ENCODE data around the gene TTYH2. TPM values are rescaled to one million over a fixed set of nuclear protein-coding genes. Genes with fewer than 3 reads are reported as not detected.

The TTYH2 gene
- total RNA-seq, 1 experiment from 2014 or later, result 5.4 TPM

GRCh38 chr17:74219576-74220133, 6.3 kb downstream of the TTYH2 start:
- peaks cover under 1% of the 10 kb centered on the region for H3K4me1 Mint-ChIP-seq (ENCODE audit: low read depth, unreplicated experiment)
- no peak overlapping the region for H3K27ac Mint-ChIP-seq (ENCODE audit: unreplicated experiment)

GRCh38 chr17:74220219-74220618, 6.8 kb downstream of the TTYH2 start:
- Histone ChIP-seq H3K9me3 (no peaks in the 10 kb centered on the region), H3K4me1 (no peaks in the 10 kb centered on the region), H3K36me3 (ENCODE audit: control insufficient read depth, insufficient read depth, low read length) (no peaks in the 10 kb centered on the region), H3K4me3 (ENCODE audit: low read depth, low read length) (no peak overlapping the region), H3K27me3 (replicated peaks; ENCODE audit: control insufficient read depth, insufficient read depth, low read length) (no peaks in the 10 kb centered on the region)
- no peak overlapping the region for H3K4me3 Mint-ChIP-seq (ENCODE audit: unreplicated experiment)
- H3K4me1 Mint-ChIP-seq (ENCODE audit: low read depth, unreplicated experiment), result no peaks in the 10 kb centered on the region
- no peak overlapping the region for H3K27ac Mint-ChIP-seq (ENCODE audit: unreplicated experiment)
- no TSS peak for BruUV-seq (replicated peaks)
- POLR2A ChIA-PET, result no interaction called here
- H3K36me3 Mint-ChIP-seq (ENCODE audit: insufficient read depth, unreplicated experiment), result no peaks in the 10 kb centered on the region
- no peaks in the 10 kb centered on the region for H3K27me3 Mint-ChIP-seq (ENCODE audit: insufficient read depth, unreplicated experiment)
- TF ChIP-seq, protein P1, sequence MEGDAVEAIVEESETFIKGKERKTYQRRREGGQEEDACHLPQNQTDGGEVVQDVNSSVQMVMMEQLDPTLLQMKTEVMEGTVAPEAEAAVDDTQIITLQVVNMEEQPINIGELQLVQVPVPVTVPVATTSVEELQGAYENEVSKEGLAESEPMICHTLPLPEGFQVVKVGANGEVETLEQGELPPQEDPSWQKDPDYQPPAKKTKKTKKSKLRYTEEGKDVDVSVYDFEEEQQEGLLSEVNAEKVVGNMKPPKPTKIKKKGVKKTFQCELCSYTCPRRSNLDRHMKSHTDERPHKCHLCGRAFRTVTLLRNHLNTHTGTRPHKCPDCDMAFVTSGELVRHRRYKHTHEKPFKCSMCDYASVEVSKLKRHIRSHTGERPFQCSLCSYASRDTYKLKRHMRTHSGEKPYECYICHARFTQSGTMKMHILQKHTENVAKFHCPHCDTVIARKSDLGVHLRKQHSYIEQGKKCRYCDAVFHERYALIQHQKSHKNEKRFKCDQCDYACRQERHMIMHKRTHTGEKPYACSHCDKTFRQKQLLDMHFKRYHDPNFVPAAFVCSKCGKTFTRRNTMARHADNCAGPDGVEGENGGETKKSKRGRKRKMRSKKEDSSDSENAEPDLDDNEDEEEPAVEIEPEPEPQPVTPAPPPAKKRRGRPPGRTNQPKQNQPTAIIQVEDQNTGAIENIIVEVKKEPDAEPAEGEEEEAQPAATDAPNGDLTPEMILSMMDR (IDR thresholded peaks at IDR 0.05; ENCODE audit: insufficient read depth in 1 of 2, low read depth in 1 of 2, low read length in 1 of 2, severe bottlenecking in 1 of 2, unreplicated experiment in 1 of 2), result no peak
- no peak for DNase-seq
- CTCF ChIA-PET, result no interaction called here
- H3K9me3 Mint-ChIP-seq (ENCODE audit: unreplicated experiment), result no peaks in the 10 kb centered on the region
- intact Hi-C loops (cut with micrococcal nuclease; ENCODE audit: unreplicated experiment), result no loop called here

More at GRCh38 chr17:74219576-74220133, 6.3 kb downstream of the TTYH2 start:
- no peaks in the 10 kb centered on the region for H3K9me3 Mint-ChIP-seq (ENCODE audit: unreplicated experiment)
- intact Hi-C loops (cut with micrococcal nuclease; ENCODE audit: unreplicated experiment), result loop anchor here (10.0 kb wide), 1 partner anchor 145 kb away; the partner anchor contains the start of genes BTBD17 and GPR142
- H3K27me3 Mint-ChIP-seq (ENCODE audit: insufficient read depth, unreplicated experiment), result no peaks in the 10 kb centered on the region
- DNase-seq, result no peak
- H3K4me1 ChIP-seq, result no peaks in the 10 kb centered on the region
- no peak overlapping the region for H3K4me3 Mint-ChIP-seq (ENCODE audit: unreplicated experiment)
- BruUV-seq (replicated peaks), result no TSS peak
- no peaks in the 10 kb centered on the region for H3K36me3 ChIP-seq (ENCODE audit: control insufficient read depth, insufficient read depth, low read length)
- H3K4me3 ChIP-seq (ENCODE audit: low read depth, low read length), result no peak overlapping the region
- no peaks in the 10 kb centered on the region for H3K36me3 Mint-ChIP-seq (ENCODE audit: insufficient read depth, unreplicated experiment)
- no peaks in the 10 kb centered on the region for H3K27me3 ChIP-seq (replicated peaks; ENCODE audit: control insufficient read depth, insufficient read depth, low read length)
- CTCF ChIA-PET, result no interaction called here
- no peaks in the 10 kb centered on the region for H3K9me3 ChIP-seq
- POLR2A ChIA-PET, result no interaction called here
- TF ChIP-seq, protein P1 (IDR thresholded peaks at IDR 0.05; ENCODE audit: insufficient read depth in 1 of 2, low read depth in 1 of 2, low read length in 1 of 2, severe bottlenecking in 1 of 2, unreplicated experiment in 1 of 2), result no peak

DNA sequence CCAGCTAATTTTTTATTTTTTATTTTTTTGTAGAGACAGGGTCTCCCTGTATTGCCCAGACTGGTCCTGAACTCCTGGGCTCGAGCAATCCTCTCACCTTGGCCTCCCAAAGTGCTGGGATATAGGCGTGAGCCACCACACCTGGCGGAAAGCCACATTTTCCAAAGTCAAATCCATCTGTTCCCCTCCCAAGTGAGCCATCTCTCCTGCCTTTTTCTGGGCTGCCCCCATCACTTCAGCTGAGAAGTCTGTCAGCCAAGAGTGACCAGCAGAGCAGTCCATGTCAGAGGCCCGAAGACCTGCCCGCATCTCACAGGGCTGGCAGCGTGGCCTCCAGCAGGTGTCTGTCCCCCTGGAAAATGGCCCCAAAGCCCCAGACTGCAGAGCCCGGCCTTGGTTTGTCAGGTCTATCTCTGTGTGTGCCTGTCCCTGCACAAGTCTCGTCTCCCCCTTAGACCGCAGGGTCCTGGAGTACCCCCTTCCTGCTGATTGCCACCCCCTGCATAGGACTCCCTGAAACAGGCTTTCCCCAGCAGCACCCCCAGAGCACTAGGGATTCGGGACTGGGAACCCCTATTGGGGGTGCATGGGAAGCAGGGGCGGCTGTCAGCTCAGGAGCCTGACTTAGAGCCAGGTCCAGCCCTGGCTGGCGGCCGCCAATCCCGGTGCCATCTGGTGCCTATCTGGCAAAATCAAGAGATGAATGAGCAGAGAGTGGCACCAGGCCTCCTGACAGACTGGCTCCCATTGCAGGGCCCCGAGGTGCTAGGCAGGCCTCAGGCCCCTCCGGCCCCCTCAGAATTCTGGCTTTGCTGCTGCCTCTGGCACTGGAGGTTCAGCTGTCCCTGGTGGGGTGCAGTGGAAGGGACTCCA, 7.8 kb downstream of the TTYH2 start:
- Histone ChIP-seq H3K9me3 (no peaks in the 10 kb centered on the region), H3K4me1 (no peaks in the 10 kb centered on the region), H3K27me3 (replicated peaks; ENCODE audit: control insufficient read depth, insufficient read depth, low read length) (no peaks in the 10 kb centered on the region), H3K4me3 (ENCODE audit: low read depth, low read length) (no peak overlapping the region), H3K36me3 (ENCODE audit: control insufficient read depth, insufficient read depth, low read length) (no peaks in the 10 kb centered on the region)
- H3K27ac Mint-ChIP-seq (ENCODE audit: unreplicated experiment), result no peak overlapping the region
- H3K27me3 Mint-ChIP-seq (ENCODE audit: insufficient read depth, unreplicated experiment), result no peaks in the 10 kb centered on the region
- ChIA-PET CTCF (interaction anchor here (1.1 kb wide), 1 partner anchor 75 kb away, joined by 3 read pairs; no protein-coding TSS in a partner anchor), POLR2A (no interaction called here)
- H3K36me3 Mint-ChIP-seq (ENCODE audit: insufficient read depth, unreplicated experiment), result no peaks in the 10 kb centered on the region
- BruUV-seq (replicated peaks), result no TSS peak
- H3K4me3 Mint-ChIP-seq (ENCODE audit: unreplicated experiment), result no peak overlapping the region
- no peaks in the 10 kb centered on the region for H3K9me3 Mint-ChIP-seq (ENCODE audit: unreplicated experiment)
- TF ChIP-seq, protein P1 (IDR thresholded peaks at IDR 0.05; ENCODE audit: insufficient read depth in 1 of 2, low read depth in 1 of 2, low read length in 1 of 2, severe bottlenecking in 1 of 2, unreplicated experiment in 1 of 2), result no peak
- intact Hi-C loops (cut with micrococcal nuclease; ENCODE audit: unreplicated experiment), result no loop called here
- no peak for DNase-seq
- no peaks in the 10 kb centered on the region for H3K4me1 Mint-ChIP-seq (ENCODE audit: low read depth, unreplicated experiment)
